Fibroblast of upper back skin (primary cell): Measurements from ENCODE around the gene PHC1.

Experiments
- DNase-seq: peaks from one replicate; pipeline ENCODE4 v3.0.0-alpha.2; 2013

The PHC1 gene

DNA sequence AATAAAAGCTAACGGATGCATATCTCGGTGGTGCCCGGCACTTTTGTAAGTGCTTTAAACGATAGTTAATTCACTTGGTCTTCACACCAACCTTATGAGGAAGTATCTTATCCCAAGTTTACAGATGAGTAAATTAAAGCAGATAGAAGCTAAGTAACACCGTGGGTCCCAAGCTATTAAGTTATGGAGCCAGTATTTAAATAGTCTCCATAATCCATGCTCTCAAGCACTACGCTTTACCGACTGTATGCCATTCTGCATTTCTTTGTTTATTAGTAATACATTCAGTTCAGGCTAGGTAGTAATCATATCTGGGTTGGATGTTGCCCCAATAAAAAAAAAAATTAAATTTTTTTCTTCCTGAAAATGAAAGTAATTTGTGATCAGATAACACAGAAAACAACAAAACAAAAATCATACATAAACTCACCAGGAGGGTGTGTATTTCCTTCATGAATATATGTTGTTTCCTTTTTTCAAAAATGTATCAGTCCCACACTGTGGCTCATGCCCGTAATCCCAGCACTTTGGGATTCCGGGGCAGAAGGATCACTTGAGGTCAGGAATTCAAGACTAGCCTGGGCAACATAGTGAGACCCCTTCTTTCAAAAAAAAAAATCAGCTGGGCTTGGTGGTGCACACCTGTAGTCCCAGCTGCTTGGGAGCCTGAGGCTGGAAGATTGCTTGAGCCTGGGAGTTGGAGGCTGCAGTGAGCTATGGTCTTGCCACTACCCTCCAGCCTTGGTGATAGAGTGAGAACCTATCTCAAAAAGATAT lies 36.6 kb downstream of the PHC1 start:
- DNase-seq = no peak

GRCh38 chr12:8951744-8952143 lies 37.4 kb downstream of the PHC1 start:
- no peak for DNase-seq

DNA sequence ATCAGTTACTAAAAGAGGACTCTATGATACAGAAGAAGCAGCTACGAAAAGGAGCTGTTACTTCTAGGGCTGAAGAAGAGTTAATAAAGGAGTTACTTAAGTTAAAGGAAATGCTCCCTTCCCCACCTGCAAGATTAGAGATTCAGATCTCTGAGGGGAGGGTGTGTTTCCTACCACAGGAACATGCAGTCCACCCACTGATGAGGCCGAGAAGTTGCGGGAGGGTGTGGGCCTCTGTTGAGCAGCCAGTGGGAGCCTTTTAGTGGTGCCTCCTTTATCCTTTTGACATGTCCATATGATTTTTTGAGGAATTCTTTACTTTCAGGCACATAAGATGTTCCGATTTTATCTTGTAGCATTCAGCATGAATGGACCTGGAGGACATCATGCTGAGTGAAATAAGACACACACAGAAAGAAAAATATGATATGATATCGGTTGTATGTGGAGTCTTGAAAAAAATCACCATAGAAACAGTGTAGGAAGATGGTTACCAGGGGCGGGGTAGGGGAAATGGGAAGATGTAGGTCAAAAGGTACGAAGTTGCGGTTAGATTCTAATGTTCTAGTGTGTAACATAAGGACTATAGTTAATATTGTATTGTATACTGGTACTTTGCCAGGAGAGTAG lies 39.6 kb downstream of the PHC1 start:
- DNase-seq = no peak

GRCh38 chr12:8956073-8956472 lies 41.8 kb downstream of the PHC1 start:
- no peak for DNase-seq

- no peak for DNase-seq
Observed at GRCh38 chr12:8956772-8957171, 42.5 kb downstream of the PHC1 start.

DNA sequence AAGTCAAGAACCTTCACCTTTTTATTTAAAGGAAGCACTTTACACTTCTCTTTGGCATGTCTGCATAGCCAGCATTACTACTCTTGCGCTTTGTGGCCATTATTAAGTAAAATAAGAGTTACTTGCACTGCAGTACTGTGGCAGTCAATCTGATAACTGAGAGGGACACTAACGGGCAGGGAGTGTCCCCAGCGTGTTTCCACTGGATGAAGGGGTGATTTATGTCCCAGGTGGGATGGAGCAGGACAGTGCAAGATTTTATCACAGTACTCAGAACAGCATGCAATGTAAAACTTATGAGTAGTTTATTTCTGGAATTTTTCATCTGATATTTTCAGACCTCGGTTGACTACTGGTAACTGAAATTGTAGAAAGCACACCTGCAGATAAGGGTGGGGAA lies 43.3 kb downstream of the PHC1 start:
- DNase-seq = no peak

GRCh38 chr12:8958066-8958465 lies 43.8 kb downstream of the PHC1 start:
- DNase-seq = no peak

GRCh38 chr12:8960176-8960575 lies 45.9 kb downstream of the PHC1 start:
- no peak for DNase-seq

- DNase-seq = no peak
Observed at GRCh38 chr12:8968761-8969160, 54.5 kb downstream of the PHC1 start.

DNA sequence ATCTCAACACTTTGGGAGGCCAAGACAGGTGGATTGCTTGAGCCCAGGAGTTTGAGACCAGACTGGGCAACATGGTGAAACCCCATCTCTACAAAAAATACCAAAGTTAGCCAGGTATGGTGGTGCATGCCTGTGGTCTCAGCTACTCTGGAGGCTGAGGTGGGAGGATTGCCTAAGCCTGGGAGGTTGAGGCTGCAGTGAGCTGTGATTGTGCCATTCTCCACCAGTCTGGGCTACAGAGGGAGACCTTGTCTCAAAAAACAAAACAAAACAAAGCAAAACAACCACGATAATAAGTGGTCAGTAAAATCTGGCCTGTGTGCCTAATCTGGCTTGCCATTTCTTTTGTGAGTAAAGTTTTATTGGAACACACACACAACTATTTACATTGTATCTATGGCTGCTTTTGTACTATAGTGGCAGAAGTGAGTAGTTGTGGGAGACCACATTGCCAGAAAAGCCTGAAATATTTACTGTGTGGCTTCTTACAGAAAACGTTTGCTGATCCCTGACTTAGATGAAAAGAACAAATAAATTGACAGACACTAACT lies 55.6 kb downstream of the PHC1 start:
- DNase-seq = no peak

GRCh38 chr12:8970432-8970831 lies 56.1 kb downstream of the PHC1 start:
- DNase-seq = no peak

DNA sequence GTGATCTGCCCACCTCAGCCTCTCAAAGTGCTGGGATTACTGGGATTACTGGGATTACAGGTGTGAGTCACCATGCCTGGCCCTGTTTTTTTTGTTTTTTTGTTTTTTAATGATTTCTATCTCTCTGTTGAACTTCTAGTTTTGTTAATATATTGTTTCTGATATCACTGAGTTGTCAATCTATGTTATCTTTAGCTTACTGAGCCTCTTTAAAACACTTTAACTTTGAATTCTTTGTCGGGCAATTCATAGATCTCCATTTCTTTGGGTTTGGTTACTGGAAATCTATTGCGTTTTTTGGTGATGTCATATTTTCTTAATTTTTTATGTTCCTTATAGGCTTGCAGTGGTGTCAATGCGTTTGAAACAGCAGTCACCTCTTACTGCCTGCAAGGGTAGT lies 65.8 kb downstream of the PHC1 start:
- no peak for DNase-seq

GRCh38 chr12:8985213-8985754 lies 71.0 kb downstream of the PHC1 start:
- no peak for DNase-seq

GRCh38 chr12:8987163-8987562 lies 72.9 kb downstream of the PHC1 start:
- no peak for DNase-seq

DNA sequence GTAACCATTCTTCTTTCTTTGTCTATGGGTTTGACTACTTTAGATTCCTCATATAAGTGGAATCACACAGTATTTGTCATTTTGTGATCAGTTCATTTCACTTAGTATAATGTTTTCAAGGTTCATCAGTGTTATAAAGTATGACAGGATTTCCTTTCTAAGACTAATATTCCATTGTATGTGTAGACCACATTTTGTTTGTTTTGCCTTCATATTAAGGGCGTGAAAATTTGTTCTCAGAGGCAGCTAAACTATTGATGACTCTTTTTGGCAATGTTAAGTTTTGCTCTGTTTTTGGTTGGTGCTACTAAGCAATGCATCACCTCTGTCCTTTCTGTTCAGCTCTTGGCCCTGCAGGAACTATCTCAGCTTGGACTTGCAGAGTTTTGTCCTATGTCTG lies 73.4 kb downstream of the PHC1 start:
- DNase-seq = no peak

- no peak for DNase-seq
Observed at GRCh38 chr12:8989413-8989812, 75.1 kb downstream of the PHC1 start, which contains the start of gene KLRG1. TSS of gene KLRG1 (plus strand) at chr12:8989546. CDS start at chr12:8989636, 90 bp downstream.
